ENCODE measurements around the gene TMEM161B.
"Not testable (repeated sequence)": the region's sequence is repeated elsewhere in the genome, so short reads cannot be mapped to it uniquely, and the experiment has no call there.

The TMEM161B gene

DNA sequence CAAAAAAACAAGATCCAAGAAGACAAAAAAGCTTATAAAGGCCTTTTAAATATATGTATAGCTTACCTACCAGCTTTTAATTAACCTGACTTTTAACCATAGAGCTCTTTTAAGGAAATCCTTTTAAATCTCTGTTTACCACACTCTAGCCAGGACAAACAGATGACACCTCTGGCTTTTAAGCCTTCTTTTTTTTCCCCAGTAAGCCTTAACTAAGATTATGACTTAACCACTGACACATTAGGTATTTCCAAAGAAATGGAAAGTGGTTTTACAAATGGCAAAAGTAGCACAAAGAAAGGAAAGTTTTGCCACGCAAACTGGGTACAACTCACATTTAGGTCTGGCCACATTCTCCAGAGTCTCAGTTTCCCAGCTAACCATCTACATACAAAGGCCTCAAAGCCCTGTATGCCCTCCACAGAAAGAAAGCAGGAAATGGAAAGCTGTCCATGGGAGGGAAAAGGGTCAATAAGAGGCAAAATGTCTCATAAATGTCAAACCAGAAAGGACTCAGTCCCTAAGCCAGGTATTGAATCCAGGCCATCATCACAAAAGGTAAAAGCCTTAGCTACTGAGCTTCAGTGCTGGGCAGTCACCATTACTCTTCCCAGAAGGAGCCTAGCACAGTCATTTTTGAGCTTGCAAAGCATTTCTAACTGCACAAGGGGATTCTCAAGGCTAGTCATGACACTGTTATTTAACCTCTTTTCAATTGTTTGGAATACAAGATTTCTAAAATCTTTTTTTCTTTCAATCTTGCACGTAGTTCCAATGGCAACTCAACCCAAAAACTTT lies 19.7 kb downstream of the TMEM161B start:
- no peak for DNase-seq

DNA sequence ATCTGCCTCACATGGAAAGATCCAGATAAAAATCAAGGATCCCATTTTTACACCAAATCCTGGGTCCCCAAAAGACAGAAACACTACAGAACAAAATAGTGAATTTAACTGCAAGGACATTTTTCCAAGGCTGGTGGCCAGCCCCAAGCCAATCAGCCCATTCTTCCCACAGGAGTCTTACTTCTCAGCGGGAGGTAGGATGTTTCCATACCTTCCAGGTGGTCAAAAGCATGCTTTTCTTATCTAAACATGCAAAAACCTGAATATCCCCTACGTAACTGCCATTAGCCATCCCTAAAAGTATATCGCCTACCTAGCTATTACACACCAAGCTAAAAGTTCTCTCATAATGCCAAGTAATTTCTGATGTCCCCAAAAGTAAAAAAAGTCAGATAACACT lies 20.6 kb downstream of the TMEM161B start:
- no peak for DNase-seq

DNA sequence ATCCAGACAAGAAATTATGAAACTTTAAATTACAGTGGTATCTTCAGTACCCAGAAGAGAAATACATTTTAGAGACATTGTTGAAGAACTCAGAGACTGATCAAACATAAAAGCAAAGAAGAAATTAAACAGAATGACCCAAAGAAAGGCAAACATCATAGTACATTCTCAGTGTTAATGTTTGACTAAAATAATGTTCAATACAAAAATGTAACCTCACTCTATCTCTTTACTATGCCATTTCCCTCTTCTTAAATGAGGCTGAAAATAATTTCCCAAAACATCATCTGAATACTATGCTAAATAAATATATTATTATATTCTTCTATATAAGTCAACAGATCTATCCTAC lies 22.8 kb downstream of the TMEM161B start:
- no peak for DNase-seq

DNA sequence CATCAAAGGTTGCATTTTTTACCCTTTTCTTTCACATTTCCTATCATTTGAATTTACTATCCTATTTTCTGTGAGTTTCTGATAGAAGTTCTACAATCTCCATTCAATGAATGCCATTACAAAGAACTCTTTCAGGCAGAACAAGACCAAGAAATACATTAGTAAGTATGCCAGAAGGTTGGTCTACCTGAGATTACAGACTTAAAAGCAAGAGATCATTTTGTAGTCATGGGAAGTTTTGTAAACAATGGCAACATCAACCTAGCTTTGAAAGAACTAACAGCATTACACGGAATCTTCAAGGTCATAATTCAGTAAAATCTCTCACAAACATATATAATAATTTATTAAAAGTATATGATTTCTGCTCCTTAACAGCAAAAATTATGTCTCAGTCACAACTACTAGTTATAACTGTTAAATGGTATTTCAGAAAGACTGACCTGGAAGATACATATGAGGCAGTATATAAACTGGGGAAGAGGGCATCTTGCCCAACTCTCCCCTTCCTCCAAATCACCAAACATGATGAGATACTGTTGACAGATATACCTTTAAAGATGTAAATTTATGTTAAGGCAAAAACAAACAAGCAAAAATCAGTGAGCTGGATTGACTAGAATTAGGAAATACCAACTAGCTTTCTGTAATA lies 23.3 kb downstream of the TMEM161B start:
- DNase-seq: no peak

DNA sequence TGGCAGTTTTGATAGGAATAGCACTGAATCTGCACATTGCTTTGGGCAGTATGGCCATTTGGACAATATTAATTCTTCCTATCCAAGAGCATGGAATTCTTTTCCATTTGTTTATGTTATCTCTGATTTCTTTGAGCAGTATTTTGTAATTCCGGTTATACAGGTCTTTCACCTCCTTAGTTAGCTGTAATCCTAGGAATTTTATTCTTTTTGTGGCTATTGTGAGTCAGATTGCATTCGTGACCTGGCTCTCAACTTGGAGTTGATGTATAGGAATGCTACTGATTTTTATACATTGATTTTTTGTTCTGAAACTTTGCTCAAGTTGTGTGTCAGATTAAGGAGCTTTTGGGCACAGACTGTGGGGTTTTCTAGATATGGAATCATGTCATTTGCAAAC lies 24.0 kb downstream of the TMEM161B start:
- no peak for DNase-seq

DNA sequence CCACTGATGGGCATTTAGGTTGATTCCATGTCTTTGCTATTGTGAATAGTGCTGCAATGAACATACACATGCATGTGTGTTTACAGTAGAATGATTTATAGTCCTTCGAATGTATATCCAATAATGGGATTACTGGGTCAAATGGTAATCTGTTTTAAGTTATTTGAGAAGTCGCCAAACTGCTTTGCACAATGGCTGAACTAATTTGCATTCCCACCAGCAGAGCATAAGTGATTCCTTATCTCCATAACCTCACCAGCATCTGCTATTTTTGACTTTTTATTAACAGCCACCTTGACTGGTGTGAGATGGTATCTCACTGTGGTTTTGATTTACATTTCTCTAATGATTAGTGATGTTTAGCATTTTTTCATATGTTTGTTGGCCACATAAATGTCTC lies 25.2 kb downstream of the TMEM161B start:
- not testable (repeated sequence) for DNase-seq

DNA sequence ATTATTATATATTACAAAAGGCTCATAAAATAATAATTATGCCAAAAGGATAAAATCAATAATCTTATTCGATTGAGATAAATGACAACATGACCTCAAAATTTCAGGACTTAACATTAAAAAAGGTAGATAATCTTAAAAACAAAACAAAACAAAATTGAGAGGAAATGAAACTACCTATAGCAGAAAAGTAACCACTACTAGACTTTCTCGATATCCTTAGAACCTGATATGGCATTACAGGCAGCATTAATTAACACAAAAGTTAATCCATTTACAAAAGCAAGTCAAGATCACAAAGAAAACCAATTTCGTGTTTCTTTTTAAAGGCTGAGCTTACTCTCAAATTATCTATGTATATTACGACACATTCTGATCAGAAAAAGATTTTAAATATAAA lies 29.9 kb downstream of the TMEM161B start:
- no peak for DNase-seq

DNA sequence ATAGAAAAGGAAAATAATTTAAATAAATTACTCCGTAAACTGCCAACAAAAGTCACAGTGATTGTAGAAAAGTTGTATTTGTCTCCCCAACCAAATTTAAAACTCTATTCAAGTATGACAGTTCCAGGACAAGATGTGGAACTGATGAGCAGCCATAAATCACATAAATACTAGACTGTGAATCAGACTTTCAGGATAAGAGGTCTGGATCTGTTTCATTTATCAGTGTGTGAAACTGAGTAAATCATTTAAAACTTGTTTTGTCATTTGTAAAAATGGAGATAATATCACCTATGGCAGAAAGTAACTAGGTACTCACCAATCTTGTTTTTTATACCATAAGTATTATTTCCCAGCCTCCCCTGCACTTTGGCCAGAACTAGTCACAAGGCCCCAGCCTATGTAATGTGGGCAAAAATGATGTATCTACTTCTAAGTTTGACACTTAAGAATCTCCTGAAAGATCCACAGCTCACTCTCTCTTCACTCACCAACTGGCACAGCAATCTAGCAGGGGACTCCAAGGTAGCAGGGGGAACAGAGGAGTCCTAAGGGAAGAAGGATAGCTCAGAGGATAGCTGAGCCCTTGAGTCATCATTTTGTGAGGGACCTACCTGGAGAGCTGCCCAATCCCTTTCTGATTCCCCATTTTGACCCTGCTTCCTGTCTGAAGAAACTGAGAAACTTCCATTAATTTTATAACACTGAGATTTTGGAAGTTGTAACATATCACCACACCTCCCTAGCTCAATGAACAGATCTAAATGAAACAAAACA lies 31.6 kb downstream of the TMEM161B start:
- no peak for DNase-seq

DNA sequence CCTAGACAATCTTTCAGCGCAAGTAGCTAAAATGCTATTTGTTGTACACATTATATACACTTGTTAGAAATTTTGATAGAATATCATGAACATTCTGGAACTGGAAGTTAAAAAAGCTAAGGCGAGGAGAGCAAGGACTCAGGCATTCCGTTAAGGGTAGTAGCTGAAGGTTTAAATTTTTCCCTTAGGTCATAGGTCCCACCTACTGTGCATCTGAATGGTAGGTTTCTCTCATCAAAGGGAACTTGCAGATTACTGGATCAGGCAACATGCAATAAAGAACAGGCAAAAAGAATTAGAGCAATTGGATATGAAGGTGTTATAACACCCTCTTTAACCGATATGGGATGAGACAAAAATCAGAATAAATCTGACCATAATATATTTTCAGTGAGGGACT lies 32.8 kb downstream of the TMEM161B start:
- DNase-seq: no peak

DNA sequence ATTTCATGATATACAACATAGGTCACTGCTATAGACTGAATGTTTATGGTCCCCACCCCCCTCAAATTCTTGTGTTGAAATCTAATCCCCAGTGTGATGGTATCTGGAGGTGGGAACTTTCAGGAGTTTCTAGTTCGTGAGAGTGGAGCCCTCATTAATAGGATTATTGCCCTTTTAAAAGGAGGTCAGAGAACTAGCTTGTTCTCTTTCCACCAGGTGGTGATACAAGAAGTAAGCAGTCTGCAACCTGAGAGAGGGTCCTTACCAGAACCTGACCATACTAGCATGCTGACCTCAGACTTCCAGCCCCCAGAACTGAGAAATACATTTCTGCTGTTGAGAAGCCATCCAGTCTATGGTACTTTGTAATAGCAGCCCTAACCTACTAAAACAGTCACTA lies 33.3 kb downstream of the TMEM161B start:
- no peak for DNase-seq

DNA sequence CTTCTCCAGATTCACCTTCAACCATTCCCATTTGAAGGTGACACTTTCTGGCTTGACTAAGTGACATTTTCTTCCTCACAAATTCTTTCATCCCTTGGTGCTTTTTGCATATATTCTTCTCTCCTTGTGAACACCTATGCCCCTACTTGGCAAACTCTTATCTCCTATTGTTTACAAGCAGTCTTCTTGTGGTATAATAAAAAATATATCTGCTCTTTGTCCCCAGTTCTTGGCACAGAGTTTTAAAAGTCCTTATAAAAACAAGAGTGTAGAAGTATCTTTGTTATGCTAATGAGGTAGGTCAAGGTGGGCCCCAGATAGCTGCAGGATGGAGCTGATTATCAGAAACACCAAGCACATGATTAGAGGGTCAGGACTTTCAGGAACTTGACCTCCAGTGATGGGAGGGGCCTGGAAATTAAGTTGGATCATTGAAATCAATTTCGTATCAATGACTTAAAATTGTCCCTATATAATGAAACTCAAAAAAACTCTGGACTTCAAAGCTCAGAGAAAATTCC lies 38.0 kb downstream of the TMEM161B start:
- DNase-seq: no peak

DNA sequence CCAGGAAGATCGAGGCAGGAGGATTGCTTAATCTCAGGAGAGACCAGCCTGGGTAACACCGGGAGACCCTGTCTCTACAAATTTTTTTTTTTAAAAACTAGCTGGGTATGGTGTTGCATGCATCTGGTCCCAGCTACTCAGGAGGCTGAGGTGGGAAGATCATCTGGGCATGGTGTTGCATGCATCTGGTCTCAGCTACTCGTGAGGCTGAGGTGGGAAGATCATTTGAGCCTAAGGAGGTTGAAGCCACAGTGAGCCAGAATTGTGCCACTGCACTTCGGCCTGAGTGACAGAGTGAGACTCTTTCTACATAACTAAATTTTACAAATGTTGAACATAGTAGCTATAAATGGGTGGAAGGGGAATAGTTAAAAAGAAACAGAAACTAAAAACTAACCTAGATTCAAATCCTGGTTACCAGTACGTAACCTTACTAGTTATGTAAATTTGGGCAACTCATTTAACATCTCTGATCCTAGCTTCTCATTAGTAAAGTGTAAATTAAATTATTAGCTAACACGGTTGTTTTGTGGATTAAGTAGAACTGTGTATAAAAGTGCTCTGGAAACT lies 41.7 kb downstream of the TMEM161B start:
- DNase-seq: no peak

DNA sequence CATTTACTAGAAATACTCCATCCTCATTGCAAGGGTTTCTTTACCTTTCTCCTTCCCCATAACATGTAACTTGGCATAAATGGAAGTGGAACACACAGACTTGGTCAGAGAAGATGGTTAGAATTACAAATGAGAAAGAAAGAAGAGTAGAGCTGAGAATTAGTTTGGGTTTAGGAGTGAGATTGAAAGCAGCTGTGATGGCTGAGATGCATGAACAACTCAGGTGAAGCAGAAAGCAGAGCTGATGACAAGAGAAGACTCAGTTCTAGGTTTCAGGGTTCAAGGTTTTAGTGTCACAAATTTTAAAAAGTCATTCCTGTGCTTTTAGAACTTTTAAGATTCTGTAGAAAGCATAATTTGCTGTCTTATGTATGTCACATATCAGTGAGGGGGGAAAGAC lies 54.0 kb downstream of the TMEM161B start:
- no peak for DNase-seq

DNA sequence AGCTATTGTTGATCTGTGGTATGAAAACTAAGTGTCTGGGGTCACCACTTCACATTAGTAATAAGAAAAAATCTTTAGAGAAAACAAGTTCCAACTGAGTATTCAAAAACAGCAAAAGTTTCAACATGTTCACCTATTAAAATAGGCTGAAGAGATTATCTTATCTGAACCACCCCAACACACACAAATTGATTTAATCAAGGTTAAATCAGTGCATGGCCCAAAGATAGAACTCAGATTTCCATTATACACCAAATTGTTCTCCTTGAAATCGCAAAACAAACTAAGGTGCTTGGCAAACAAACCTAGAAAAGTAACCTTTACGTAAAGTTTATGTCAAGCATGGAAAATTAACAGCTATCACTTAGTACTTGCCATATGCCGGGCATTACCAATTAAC lies 61.1 kb downstream of the TMEM161B start:
- DNase-seq: no peak

DNA sequence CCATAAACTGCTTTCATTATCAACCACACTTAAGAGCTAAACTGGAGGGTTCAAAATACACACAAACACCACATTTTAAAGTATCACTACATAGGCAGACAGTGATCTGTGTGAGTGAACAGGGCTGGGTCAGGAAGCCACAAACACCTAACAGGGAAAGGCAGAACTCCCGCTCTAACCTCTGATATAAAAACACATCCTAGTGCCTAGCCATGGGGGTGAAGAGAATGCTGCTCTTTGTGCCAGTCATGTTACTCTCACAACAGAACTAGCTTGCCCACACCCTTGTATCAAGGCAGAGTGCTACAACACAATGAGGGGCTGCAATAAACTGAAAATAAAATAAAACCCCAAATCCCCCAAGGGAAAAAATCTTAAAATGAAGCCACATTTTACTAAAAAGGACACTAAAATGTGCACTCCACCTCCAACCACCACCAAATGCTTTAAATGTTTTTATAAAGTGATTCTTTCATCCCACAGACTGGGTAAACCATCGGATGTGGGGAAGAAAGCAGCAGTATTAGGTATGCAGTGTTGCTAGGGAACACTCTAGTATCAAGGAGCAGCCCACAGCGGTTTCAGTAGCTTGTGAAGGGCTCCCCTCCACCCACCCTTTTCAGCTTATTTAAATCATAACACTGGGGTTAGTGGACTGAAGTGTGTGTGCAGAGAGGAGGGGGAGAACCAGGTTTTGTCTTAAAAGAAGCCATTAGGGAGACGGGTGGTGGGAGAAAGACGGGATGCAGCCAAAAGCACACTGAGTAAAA lies 64.5 kb downstream of the TMEM161B start:
- peak; percentile 24 for DNase-seq

DNA sequence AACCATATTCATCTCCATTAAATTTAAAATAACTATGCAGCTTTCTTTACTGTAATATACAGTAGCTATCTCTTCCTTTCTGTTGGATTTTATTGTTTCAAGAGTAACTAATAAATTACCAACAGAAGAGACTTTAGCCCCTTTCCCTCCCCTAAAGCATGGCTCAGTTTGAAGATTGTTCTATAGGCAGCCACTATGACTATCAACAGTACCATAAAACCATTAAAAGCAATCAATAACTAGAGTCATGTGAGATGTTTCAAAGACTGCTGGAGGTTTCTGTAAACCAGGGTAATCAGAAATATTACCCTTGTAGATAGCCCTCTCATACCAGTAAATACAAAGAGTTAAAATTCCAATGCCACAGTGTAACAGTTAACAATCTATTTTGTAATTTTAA lies 73.0 kb downstream of the TMEM161B start:
- DNase-seq: no peak

DNA sequence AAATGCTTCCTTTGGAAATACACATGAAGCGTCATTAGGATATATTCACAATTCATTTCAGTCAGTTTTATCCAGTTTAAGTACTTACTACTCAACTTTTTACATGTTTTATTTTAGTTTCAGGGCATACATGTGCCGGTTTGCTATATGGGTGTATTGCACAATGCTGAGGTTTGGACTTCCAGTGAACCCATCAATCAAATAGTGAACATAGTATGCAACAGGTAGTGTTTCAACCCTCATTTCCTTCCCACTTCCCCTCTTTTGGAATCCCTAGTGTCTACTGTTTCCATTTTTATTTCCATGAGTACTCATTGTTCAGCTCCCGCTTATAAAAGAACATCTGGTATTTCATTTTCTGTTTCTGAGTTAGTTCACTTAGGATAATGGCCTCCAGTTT lies 74.7 kb downstream of the TMEM161B start:
- DNase-seq: no peak

DNA sequence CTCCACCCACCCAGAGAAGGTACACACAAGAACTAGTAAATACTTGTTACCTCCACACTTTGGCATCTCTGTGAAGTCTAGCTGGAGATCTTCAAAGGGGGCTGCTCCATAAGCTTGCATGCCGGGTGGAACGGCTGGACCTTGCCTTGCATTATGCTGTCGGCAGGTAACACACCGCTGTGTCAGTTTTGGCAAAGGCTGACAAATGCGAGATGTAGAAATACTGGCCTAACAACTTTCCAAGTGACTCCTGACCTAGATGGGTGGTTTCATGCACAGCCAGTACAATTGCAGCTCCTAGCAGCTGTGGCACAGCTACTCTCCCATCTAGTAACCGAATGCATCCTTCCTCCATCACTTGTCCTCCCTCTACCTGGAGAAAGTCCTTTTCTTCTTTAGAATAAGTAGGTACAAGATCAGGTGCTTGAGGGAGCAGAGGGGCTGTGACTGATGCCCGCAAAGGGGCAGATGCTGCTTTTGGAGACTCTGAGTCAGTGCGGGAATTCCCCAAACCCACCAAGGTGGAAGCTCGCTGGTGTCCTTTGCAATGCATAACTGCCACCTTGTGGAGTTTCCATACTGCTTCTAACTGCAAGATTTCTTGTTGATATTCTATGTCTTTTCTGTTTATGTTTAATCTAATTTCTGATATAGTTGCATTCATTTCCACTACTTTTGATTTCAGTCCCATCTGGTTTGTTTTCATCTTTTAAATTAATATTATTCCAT lies 78.4 kb downstream of the TMEM161B start:
- no peak for DNase-seq

DNA sequence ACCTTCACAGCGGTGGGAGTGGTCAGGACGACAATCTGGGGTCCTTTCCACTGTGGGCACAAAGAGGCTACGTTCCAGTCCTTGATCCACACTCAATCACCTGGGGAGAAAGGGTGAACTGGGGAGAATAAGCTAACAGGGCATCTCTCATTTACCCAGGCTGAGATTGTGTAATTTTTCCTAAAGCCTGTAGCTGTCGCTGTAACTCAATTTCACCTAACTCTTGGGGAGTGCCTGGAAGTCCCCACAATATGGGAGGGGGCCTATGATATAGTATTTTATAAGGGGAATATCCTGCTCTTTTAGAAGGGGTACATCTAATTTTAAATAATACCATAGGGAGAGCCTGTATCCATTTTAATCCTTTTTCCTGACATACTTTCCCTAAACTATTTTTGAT lies 79.2 kb downstream of the TMEM161B start:
- DNase-seq: not testable (repeated sequence)

DNA sequence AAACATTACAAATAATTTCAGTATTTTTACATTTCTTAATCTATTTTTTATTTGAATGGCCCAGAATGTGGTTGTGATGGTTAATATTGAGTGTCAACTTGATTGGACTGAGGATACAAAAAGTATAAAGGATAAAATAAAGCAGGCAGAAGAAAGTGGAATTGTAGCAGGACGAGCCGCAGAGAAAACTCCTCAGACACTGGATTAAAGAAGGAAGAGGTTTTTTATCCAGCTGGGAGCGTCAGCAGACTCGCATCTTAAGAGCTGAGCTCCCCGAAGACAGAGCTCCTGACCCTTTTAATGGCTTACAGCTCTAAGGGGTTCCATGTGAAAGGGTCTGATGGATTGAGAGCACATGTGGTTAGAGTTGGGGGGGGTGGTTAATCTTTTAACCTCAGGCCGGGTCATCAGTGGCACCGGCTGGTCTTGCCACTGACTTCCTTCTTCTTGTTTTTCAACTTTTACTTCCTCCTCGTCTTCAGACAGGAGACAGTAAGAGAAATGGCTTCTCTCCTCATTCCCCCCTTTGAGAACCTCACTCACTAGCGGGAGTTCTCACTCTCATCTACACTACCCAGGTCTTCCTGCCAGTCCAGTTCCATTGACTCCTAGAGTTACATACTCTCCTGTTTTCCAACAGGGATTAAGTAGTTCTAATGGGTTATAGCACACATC lies 80.0 kb downstream of the TMEM161B start:
- no peak for DNase-seq

DNA sequence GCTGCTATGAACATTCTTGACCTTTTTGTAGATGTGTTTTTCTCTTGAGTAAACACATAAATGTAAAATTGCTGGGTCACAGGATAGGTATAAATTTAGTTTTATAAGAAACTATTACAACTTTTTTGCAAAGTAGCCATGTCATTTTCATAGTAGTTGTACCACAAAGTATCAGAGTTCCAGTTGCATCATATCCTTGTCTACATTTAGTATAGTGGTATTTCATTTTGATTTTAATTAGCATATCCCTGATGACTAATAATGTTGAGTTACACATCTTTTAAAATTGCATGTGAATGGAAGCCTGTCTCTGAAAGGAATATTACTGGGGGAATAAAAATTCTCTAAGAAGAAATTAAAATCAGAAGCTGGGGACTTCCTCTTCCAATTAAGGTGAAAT lies 85.4 kb downstream of the TMEM161B start:
- DNase-seq: no peak

Measured in T-helper 9 cell (primary cell).